Right atrium auricular region (tissue), 2 donors: ENCODE data around the gene DYNC1LI1. TPM values are rescaled to one million over a fixed set of nuclear protein-coding genes. Genes with fewer than 3 reads are reported as not detected.
"Not testable (repeated sequence)": the region's sequence is repeated elsewhere in the genome, so short reads cannot be mapped to it uniquely, and the experiment has no call there.

Source experiments
- DNase-seq: peaks from one replicate; pipeline ENCODE4 v3.0.0-alpha.2; 2019; ENCODE audit warnings: low spot score
- H3K27ac ChIP-seq, 2 donors: fragments of 200-600 bp; sonication (generic); 1 replicate in 1 of 2; 2 replicates in 1 of 2; pipeline ENCODE4 v1.5.1; 2016 to 2019
- H3K27me3 ChIP-seq, 2 donors: fragments of 200-600 bp; sonication (generic); one replicate each; pipeline versions ENCODE4 v1.5.1 to v1.6.0; 2017 to 2019
- H3K36me3 ChIP-seq: fragments of 200-600 bp; sonication (generic); one replicate; pipeline ENCODE4 v1.5.1; 2016
- H3K4me1 ChIP-seq, 2 donors: fragments of 200-600 bp; sonication (generic); one replicate each; pipeline versions ENCODE4 v1.5.1 to v1.6.0; 2017 to 2019
- H3K4me3 ChIP-seq, 2 donors: fragments of 200-600 bp; sonication (generic); 1 replicate in 1 of 2; 2 replicates in 1 of 2; pipeline ENCODE4 v1.5.1; 2017 to 2019; ENCODE audit warnings: mild to moderate bottlenecking in 1 of 2, moderate library complexity in 1 of 2
- H3K9me3 ChIP-seq, 2 donors: fragments of 200-600 bp; sonication (generic); one replicate each; pipeline ENCODE4 v1.5.1; 2019
- CTCF ChIP-seq, 2 donors: fragments of 200-600 bp; sonication (generic); IDR thresholded peaks; one replicate each; pipeline ENCODE4 v1.5.1; 2019; ENCODE audit warnings: antibody characterized with exemption in 2 of 2
- total RNA-seq, 2 donors: library from RNA; depleted of rRNA; stranded (reverse); fragments of >200 nt; gene quantifications; one replicate each; pipeline ENCODE4 v1.1.0, GENCODE V29; 2016

Gene DYNC1LI1
- total RNA-seq, 2 donors from 2014 or later: 36.6 to 39.7 TPM

DNA sequence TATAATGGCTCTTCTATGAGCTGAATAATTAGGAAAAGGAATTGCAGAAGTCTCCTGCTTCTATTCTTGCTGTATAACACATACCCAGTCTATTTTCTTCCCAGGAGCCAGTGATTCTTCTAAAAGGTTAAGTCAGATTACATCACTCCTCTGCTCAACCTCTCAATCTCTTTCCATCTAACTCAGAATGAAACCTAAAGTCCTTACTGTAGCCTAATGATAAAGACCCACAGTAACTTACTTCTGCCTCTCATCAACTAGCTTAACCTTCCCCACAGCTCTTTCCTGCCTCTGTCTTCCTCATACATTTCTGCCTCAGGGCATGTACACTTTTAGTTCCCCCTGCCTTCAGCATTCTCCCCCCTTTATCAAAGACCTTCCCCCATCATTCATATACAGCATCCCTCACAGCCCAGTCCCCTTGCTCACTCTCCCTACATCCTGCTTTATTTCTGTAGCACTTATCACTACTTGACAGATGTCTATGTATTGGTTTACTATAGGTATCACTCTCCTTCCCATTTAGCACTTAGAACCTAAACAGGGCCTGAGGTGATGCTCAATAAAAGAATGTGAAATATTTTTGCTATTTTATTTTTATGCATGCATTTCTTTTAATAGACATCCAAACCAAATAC is 39.5 kb downstream of the DYNC1LI1 start:
- DNase-seq: no peak
- no peaks in the 10 kb centered on the region for H3K4me1 ChIP-seq
- H3K9me3 ChIP-seq: no peaks in the 10 kb centered on the region
- no peak overlapping the region for H3K4me3 ChIP-seq
- TF ChIP-seq CTCF (IDR thresholded peaks at IDR 0.05): no peak
- peaks cover 65% of the 10 kb centered on the region for H3K36me3 ChIP-seq
- no peak overlapping the region for H3K27ac ChIP-seq
- H3K27me3 ChIP-seq: no peaks in the 10 kb centered on the region

DNA sequence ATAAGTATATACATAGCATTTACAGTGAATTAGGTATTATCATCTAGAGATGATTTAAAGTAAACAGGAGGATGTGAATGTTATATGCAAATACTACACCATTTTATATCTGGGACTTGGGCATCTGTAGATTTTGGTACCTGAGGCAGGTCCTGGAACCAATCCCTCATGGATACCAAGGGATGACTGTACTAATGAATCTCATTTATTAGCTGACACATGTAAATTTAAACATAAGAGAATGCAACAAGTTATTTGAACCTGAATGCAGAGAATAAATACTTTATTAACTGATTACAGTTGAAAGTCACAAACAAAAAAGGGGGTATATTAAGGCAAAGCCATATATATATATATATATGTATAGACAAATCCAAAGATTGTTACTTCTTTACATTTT is 44.9 kb downstream of the DYNC1LI1 start:
- Histone ChIP-seq H3K27me3 (no peaks in the 10 kb centered on the region), H3K36me3 (peaks cover 50% of the 10 kb centered on the region), H3K4me1 (no peaks in the 10 kb centered on the region), H3K9me3 (no peaks in the 10 kb centered on the region), H3K4me3 (no peak overlapping the region), H3K27ac (no peak overlapping the region)
- no peak for TF ChIP-seq CTCF (IDR thresholded peaks at IDR 0.05)
- DNase-seq: no peak

DNA sequence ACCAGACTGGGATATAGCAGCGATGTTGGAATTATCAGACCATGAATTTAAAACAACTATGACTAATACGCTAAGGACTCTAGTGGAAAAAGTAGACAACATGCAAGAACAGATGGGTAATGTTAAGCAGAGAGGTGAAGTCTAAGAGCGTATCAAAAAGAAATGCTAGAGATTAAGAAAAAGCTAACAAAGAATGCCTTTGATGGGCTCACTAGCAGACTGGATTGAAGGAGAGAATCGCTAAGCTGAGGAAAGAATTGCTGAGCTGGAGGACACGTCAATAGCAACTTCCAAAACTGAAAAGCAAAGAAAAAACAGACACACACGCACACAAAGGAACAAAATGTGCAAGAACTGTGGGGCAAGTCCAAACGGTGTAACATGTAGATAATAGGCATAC is 48.0 kb downstream of the DYNC1LI1 start:
- H3K36me3 ChIP-seq: peaks cover 23% of the 10 kb centered on the region
- no peak for DNase-seq
- no peaks in the 10 kb centered on the region for H3K9me3 ChIP-seq
- H3K27me3 ChIP-seq: no peaks in the 10 kb centered on the region
- H3K4me1 ChIP-seq: no peaks in the 10 kb centered on the region
- no peak overlapping the region for H3K4me3 ChIP-seq
- H3K27ac ChIP-seq: peak overlapping the region in 1 of 2 donors; percentile 27
- TF ChIP-seq CTCF (IDR thresholded peaks at IDR 0.05): no peak

- not testable (repeated sequence) for H3K36me3 ChIP-seq, H3K27me3 ChIP-seq, H3K27ac ChIP-seq, DNase-seq, H3K4me1 ChIP-seq, H3K9me3 ChIP-seq, H3K4me3 ChIP-seq
Observed at GRCh38 chr3:32518921-32519320, 51.7 kb downstream of the DYNC1LI1 start.

DNA sequence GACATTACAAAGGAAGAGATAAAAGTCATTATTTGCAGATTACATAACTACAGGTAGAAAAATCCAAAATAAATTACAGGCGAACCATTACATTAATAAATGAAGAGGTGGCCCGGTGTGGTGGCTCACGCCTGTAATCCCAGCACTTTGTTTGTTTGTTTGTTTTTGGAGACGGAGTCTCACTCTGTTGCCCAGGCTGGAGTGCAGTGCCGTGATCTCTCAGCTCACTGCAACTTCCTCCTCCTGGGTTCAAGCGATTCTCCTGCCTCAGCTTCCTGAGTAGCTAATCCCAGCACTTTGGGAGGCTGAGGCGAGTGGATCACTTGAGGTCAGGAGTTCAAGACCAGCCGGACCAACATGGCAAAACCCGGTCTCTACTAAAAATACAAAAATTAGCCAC is 53.9 kb downstream of the DYNC1LI1 start:
- DNase-seq, H3K36me3 ChIP-seq, H3K27me3 ChIP-seq, H3K9me3 ChIP-seq, H3K4me3 ChIP-seq, H3K4me1 ChIP-seq, H3K27ac ChIP-seq: not testable (repeated sequence)

DNA sequence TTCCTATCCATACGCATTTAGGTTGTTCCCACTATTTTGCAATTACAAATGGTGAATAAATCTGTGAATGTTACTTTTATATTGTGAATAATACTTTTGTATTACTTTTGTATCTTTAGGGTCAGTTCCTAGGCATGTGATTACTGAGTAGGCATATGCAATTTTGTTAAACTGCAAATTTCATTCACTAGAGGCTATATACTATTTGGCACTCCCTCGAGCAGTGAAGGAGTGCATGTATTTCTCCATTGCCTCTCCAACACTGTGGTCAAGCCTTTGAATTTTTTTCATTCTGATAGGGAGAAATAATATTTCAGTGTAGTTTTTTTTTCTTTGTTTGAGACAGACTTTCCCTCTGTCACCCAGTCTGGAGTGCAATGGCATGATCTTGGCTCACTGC is 59.7 kb downstream of the DYNC1LI1 start:
- Histone ChIP-seq H3K4me3 (no peak overlapping the region), H3K4me1 (no peaks in the 10 kb centered on the region), H3K36me3 (no peaks in the 10 kb centered on the region), H3K27ac (no peak overlapping the region), H3K27me3 (no peaks in the 10 kb centered on the region), H3K9me3 (no peaks in the 10 kb centered on the region)
- no peak for DNase-seq
- no peak for TF ChIP-seq CTCF (IDR thresholded peaks at IDR 0.05)

- no peaks in the 10 kb centered on the region for H3K4me1 ChIP-seq
- peak; percentile 70 for DNase-seq
- no peak overlapping the region for H3K4me3 ChIP-seq
- no peak overlapping the region for H3K27ac ChIP-seq
- no peaks in the 10 kb centered on the region for H3K27me3 ChIP-seq
- peak; percentile 45 to 78 for TF ChIP-seq CTCF (IDR thresholded peaks at IDR 0.05)
- no peaks in the 10 kb centered on the region for H3K36me3 ChIP-seq
- no peaks in the 10 kb centered on the region for H3K9me3 ChIP-seq
Observed at GRCh38 chr3:32510075-32510724, 60.5 kb downstream of the DYNC1LI1 start.
